ENCODE measurements around the gene ABR. TPM values are rescaled to one million over a fixed set of nuclear protein-coding genes. Genes with fewer than 3 reads are reported as not detected.

ABR gene
- total RNA-seq, 1 donor from 2014 or later = 128 TPM

Small RNAs within 50 kb of the gene (microRNA-seq; reads per million reads assigned to microRNA genes)
- not detected for gene MIR3183

Other genes with a start within 250 kb of the ABR start
- 20.2 TPM for gene NXN, start 200.2 kb downstream of the ABR start, total RNA-seq
- 17.1 TPM for gene TIMM22, start 182.9 kb downstream of the ABR start, total RNA-seq
- not detected for gene BHLHA9, start 90.5 kb upstream of the ABR start, total RNA-seq
- gene TRARG1, start 99.7 kb upstream of the ABR start, total RNA-seq = 0.97 TPM
- gene YWHAE, start 220.2 kb upstream of the ABR start, total RNA-seq = 613 TPM

Measured in Right ventricle myocardium superior (tissue), 1 donor.